RPMI7951 (cell line): Measurements from ENCODE around the gene ECEL1. TPM values are rescaled to one million over a fixed set of nuclear protein-coding genes. Genes with fewer than 3 reads are reported as not detected.
"Not testable (repeated sequence)": the region's sequence is repeated elsewhere in the genome, so short reads cannot be mapped to it uniquely, and the experiment has no call there.

Experiments
- DNase-seq: peaks from one replicate; pipeline ENCODE4 v3.0.0-alpha.2; 2012; ENCODE audit warnings: low read depth
- total RNA-seq: library from RNA; depleted of rRNA; stranded (reverse); fragments of >200 nt; shearing (Covaris generic); gene quantifications from 2 replicates; pipeline ENCODE4 v1.2.3, GENCODE V29; 2014

ECEL1 gene
- total RNA-seq, 1 experiment from 2014 or later = not detected

GRCh38 chr2:232443047-232443446 lies 44.6 kb downstream of the ECEL1 start:
- not testable (repeated sequence) for DNase-seq

GRCh38 chr2:232442431-232442830 lies 45.2 kb downstream of the ECEL1 start:
- DNase-seq = not testable (repeated sequence)

DNA sequence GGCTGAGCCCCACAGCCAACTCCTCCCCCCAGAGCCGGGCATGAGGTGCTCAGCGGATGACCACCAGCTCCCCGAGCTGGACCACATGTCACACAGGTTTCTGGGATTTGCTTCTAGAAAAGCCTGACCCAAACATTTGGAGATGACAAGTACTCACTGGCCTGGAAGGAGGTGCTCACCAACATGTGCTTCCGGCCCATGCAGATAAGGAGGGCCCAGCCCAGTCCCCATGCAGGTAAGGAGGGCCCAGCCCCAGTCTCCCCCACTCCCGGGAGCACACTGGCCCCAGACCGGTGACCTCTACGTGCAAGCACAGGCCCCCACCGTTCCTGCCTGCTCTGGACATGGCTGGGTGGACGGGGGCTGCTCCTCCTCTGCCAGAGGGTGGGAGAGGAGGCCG lies 45.7 kb downstream of the ECEL1 start:
- not testable (repeated sequence) for DNase-seq

DNA sequence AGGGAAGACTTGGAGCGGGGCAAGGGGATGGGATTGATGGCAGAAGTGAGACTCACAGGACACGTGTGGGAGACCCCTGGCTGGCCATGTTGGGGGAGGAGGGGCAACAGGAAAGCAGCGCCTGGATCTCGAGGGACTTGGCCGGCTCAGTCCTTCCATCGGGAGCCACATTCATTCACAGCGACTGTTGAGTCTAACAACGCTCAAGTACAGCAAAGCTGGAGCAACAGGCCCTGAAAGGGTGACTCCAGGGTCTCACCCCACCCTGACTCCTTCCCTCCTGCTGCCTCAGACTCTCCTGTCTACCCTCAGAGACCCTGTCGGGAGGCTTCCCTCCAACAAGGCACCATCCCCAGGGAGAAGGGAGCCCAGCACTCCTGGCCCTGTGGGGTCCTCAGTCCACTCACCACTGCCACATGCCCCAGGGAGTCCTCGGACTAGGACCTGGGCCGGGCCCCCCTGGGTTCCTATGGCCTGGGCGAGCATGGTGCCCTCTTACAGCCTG lies 46.4 kb downstream of the ECEL1 start:
- DNase-seq = no peak

GRCh38 chr2:232440220-232441018 lies 47.2 kb downstream of the ECEL1 start:
- DNase-seq = peak; percentile 54

DNA sequence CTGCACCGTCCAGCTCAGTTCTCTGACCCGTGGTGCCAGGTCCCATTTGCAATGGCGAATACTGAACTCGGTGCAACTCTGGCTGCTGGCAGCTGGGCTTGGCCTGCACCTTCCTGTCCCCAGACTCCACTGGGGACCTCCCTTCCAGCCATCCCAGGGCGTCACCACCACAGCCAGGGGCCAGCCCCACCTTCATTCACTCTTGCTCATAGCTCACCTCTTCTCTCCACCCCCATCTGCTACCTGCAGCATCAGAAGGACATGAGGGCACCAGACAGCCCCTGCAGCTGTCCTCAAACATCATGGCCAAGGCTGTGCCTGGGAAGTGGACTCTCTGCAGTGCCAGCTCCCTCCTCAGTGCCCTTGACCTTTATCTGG lies 47.9 kb downstream of the ECEL1 start:
- no peak for DNase-seq

DNA sequence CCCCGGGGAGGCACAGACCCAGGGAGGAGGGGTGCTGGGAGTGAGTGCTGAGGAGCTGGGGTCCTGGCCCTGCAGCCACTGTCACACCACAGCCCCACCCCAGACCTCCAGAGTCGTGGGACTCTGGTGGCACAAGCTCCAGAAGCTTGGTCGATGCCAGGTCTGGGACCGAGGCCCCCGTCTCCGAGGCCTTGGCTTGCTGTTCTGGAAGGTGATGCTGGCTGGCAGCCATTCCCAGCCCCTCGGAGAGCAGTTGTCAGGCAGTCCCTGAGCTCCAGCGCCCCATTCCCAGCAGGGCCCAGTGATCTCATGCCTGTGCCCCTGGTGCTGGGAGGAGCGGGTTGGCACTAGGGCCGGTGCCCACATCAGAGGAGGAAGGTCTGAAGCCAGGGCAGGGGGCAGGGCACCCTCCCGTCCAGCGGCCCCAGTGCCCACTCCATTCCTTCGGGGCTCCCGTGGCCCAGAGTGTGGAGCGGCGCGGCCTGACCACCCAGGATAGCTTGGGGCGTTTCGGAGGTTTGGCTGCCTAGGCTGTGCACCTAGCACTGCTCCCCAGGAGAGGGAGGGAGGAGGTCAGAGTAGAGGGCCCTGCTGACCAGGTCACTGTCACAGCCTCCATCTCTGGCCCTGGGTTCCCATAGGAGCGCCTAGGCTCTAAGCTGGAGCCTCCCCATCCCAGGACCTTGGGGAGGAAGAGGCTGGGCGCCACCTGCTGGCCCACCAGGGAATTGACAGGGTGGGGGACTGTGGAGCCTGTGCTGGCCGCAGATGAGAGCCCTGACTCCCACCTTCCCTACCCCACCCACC lies 48.5 kb downstream of the ECEL1 start:
- peak; percentile 25 for DNase-seq

DNA sequence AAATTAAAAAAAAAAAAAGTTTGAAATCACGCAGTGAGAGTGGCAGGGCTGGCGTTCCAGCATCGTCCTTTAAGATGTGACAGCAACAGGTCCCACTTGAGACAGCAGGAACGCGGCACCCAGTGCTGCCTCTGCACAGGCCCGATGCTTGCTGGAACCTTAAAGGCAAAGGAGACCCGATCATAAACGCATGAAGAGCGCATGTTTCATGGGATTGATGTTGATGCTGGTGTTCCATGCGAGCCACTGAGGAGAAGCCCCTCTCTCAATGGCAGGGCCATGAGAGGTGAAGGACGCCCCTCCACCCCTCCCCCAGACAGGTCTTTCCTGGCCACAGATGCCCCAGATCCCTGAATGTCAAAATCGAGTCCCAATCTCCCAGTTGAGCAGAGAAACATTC lies 49.5 kb downstream of the ECEL1 start:
- DNase-seq = no peak

DNA sequence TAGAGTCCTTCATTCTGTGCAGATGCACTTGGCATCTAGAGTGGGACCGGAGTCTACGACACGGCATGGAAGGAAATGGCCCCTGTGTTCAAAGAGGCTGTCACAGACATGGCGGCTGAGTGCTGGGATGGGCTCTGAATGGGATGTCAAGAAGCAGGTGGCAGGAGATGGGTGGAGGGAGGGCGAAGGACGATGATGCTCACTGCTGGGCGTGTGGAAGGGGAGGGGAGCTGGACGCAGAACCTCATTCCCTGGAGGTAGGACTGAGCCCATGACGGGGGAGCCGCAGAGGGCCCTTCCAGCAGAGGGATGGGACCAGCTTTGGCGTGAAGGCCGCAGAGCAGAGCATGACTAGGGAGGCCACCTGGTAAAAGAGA lies 50.5 kb downstream of the ECEL1 start:
- DNase-seq = no peak

- no peak for DNase-seq
Measured at GRCh38 chr2:232436381-232437194, 51.0 kb downstream of the ECEL1 start.

DNA sequence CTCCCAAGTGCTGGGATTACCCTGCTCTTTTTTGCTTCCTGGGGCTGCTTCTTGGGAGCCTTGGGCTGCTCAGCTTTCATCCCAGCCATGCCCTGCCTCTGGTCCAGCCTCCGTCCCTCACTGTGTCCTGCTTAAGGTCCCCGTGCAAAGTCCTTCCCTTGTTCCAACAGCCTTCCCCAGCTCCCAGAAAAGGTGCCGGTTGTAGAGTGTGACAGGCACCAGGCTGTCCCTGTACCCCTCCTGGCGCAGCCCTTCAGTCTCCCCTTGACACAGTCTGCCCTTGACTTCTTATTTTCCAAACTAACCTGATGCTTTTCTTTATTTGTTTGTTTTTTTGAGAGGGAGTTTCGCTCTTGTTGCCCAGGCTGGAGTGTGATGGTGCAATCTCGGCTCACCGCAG lies 51.8 kb downstream of the ECEL1 start:
- no peak for DNase-seq

DNA sequence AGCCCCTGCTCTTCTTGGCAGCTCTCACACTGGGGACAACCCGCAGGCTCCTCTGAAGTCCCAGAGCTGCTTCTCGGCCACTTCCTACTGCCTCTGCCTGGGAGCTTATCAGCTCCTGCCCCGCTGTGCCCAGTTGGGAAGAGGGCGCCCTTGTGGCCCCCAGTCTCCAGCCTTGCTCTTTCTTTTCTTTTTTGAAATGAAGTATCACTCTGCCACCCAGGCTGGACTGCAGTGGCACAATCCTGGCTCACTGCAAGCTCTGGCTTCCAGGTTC lies 52.3 kb downstream of the ECEL1 start:
- no peak for DNase-seq

DNA sequence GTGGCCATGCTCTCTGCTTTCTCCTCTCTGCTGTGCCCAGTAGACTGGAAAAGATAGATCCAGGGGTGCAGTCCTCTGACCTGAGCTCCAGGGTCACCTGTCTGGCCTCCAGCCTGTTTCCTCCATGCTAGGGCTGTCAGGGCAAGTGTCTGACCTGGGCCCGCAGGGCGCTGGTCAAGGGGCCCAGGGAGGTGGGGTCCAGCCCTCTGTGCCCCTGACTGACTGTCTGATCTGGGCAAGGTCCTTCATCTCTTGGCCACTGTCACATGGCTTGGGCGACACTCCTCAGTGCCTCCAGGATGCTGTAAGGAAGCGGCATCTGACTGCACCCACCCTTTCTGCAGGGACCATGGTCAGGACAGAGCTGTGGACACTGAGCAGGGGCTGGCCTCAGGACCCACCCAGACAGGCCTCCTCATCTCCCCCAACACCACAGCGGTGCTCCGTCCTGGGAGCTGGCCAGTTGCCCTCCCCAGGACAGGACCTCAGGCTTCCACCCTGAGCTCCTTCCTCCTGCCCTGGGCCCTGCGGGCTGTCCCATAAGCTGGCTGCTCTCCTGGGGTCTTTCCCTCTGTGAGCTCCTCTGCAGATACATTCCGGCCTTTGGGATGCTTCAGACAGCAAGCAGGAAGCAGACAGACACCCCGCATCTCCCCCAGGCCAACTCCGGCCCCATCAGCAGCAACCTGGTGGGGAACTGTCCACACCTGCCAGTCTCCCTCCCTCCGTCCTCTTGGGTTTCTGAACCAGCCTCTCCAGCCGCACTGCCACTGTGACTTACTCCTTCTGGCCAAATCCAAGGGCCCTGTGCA lies 52.9 kb downstream of the ECEL1 start:
- DNase-seq = no peak

GRCh38 chr2:232434091-232434490 lies 53.5 kb downstream of the ECEL1 start:
- no peak for DNase-seq

DNA sequence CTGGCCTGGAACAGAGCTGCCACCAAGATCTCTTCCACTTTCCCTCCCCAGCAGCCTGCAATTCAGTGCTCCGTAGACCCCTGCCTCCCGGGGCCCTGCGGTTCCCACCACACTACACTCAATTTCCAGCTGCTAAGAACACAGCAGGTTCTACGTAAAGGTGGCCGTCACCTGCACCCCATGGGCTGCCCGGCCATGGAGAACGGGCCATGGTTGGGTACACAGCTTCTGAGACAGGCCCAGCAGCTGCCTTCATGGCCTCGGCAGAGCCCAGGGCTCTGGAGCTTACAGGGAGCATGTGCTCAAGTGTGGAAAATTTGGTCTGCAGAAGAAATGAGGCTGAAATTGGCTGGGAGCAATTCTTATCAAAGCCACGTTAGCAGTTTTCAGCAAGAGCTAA lies 54.0 kb downstream of the ECEL1 start:
- DNase-seq = not testable (repeated sequence)

DNA sequence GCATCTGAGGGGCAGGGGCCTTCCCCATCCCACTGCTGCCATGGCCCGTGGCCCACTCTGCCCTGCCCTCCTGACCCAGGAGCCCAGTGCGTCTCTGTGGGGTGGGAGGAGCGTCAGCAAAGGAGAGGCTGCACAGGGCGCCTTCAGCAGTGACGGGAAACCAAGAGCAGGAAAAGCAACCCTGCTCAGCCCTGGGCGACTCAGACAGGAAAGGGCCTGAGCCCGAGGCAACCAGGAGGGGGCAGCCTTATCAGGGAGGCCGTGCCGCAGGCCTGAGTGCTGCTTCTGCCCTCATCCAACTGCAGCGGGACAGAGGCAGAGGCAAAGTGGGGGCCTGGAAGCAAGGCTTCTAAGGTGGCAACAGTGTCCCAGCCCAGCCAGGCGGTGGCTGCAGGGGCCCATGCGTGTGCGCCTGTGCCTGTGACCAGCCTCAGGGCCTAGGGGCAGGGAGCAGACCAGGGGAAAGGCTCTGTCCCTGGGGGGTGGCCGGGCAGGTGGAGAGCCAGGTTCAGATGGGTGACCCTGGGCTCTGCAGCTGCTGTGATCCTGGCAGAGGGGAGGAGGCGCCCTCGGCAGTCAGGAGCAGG lies 54.9 kb downstream of the ECEL1 start:
- DNase-seq = no peak

DNA sequence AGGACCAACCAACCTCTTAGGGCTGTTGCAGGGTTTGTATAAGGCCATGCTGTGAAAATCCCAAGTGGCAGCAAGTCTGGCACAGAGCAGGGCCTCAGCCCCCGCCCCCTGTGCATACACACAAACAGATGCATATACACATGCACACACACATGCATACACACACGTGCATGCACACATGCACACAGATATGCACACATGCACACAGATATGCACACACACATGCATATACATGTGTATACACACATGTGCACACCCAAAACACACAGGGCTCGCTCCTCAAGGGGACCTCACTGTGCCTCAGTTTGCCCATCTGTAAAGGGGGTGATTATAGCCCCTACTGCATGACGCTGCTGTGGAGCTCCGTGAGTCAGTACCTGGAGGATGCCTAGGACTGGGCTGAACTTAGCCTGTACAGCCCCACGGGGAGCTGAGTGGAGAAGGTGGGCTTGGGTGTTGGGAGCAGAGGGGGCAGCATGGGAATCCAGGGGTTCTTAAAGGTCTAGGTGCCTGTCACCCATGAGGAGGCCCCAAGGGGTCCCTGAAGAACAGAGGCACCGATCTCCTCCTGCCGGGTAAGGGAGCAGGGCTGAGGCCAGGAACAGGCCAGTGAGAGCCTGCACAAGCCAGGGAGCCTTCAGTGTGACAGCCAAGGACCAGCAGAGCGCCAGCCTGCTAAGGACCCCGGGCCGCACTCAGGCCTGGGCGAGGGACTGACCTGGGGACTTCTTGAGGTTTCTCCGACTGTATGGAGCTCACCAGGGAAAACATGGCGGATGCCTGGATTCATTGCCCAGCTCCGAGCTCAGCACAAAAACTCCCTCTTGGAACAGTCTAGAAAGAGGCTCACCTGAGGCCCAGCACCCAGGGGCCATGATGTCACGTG lies 55.7 kb downstream of the ECEL1 start:
- no peak for DNase-seq
